Stimulated activated naive CD4-positive, alpha-beta T cell (primary cell): ENCODE data around the gene AXL.

Experiments used
- DNase-seq, 6 experiments: peaks; one replicate each; lab custom pipeline; 2025; lab: John Stamatoyannopoulos, UW

Gene AXL

GRCh38 chr19:41308450-41309179, 89.6 kb downstream of the AXL start:
- peak; percentile 79 to 95 (median 92) for DNase-seq

DNA sequence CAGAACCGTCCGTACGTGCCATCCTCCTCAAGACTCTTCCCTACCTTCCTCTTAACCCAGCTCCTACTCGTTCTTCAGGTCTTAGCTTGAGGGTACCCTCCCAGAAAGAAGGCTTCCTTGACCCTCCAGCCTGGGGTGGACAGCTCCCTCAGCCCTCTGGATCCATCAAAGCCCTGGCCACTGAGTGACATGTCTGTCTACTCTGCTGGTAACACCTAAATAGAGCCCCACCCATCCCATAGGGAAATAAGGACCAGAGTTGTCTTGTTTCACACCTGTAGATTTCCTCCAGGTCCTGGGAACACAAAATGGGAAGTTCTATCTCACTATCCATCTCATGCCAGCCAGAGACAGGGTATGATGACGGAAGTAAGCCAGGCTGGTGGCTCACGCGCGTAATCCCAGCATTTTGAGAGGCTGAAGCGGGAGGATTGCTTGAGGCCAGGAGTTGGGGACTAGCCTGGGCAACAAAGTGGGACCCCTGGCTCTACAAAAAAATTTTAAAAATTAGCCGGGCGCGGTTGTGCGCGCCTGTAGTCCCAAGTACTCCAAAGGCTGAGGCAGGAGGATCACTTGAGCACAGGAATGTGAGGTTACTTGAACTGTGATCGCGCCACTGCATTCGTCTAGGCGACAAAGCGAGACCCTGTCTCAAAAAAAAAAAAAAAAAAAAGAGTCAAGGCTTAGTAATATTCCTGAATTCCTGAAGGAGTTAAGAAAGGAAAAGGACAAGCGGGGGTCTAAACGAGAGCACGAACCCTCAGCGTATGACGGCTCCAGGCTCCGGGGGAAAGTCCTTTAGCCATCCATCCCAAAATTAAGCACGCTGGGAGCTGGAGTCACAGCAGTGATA, 90.4 kb downstream of the AXL start:
- no peak for DNase-seq

- DNase-seq = peak; percentile 82 to 98 (median 86)
These were observed 91.2 kb downstream of the AXL start, which contains the start of gene CCDC97 for GRCh38 chr19:41310033-41310831. Gene CCDC97 (plus strand): TSS chr19:41310172. CDS start chr19:41310311, 139 bp downstream.

DNA sequence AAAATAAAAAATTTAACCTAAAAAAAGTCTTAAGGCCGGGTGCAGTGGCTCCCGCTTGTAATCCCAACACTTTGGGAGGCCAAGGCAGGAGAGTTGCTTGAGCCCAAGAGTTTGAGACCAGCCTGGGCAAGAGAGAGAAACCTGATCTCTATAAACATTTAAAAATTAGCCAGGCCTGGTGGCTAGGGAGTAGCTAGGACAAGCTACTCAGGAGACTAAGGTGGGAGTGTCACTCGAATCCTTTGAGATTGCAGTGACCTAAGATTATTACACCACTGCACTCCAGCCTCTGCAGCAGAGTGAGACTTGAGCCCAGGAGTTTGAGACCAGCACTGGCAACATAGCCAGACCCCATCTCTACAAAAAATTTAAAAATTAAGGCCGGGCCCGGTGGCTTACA, 92.0 kb downstream of the AXL start:
- no peak for DNase-seq
